Measurements from ENCODE around the gene PLEKHO2. TPM values are rescaled to one million over a fixed set of nuclear protein-coding genes. Genes with fewer than 3 reads are reported as not detected.
A peak's percentile ranks its signal among the peaks of the same experiment; 100 is the strongest.

Gene PLEKHO2
- total and polyA plus RNA-seq, 2 experiments from 2014 or later: 9.0 to 29.4 TPM

GRCh38 chr15:64901141-64901540, 59.4 kb downstream of the PLEKHO2 start (continued):
- TF ChIP-seq, protein P1, sequence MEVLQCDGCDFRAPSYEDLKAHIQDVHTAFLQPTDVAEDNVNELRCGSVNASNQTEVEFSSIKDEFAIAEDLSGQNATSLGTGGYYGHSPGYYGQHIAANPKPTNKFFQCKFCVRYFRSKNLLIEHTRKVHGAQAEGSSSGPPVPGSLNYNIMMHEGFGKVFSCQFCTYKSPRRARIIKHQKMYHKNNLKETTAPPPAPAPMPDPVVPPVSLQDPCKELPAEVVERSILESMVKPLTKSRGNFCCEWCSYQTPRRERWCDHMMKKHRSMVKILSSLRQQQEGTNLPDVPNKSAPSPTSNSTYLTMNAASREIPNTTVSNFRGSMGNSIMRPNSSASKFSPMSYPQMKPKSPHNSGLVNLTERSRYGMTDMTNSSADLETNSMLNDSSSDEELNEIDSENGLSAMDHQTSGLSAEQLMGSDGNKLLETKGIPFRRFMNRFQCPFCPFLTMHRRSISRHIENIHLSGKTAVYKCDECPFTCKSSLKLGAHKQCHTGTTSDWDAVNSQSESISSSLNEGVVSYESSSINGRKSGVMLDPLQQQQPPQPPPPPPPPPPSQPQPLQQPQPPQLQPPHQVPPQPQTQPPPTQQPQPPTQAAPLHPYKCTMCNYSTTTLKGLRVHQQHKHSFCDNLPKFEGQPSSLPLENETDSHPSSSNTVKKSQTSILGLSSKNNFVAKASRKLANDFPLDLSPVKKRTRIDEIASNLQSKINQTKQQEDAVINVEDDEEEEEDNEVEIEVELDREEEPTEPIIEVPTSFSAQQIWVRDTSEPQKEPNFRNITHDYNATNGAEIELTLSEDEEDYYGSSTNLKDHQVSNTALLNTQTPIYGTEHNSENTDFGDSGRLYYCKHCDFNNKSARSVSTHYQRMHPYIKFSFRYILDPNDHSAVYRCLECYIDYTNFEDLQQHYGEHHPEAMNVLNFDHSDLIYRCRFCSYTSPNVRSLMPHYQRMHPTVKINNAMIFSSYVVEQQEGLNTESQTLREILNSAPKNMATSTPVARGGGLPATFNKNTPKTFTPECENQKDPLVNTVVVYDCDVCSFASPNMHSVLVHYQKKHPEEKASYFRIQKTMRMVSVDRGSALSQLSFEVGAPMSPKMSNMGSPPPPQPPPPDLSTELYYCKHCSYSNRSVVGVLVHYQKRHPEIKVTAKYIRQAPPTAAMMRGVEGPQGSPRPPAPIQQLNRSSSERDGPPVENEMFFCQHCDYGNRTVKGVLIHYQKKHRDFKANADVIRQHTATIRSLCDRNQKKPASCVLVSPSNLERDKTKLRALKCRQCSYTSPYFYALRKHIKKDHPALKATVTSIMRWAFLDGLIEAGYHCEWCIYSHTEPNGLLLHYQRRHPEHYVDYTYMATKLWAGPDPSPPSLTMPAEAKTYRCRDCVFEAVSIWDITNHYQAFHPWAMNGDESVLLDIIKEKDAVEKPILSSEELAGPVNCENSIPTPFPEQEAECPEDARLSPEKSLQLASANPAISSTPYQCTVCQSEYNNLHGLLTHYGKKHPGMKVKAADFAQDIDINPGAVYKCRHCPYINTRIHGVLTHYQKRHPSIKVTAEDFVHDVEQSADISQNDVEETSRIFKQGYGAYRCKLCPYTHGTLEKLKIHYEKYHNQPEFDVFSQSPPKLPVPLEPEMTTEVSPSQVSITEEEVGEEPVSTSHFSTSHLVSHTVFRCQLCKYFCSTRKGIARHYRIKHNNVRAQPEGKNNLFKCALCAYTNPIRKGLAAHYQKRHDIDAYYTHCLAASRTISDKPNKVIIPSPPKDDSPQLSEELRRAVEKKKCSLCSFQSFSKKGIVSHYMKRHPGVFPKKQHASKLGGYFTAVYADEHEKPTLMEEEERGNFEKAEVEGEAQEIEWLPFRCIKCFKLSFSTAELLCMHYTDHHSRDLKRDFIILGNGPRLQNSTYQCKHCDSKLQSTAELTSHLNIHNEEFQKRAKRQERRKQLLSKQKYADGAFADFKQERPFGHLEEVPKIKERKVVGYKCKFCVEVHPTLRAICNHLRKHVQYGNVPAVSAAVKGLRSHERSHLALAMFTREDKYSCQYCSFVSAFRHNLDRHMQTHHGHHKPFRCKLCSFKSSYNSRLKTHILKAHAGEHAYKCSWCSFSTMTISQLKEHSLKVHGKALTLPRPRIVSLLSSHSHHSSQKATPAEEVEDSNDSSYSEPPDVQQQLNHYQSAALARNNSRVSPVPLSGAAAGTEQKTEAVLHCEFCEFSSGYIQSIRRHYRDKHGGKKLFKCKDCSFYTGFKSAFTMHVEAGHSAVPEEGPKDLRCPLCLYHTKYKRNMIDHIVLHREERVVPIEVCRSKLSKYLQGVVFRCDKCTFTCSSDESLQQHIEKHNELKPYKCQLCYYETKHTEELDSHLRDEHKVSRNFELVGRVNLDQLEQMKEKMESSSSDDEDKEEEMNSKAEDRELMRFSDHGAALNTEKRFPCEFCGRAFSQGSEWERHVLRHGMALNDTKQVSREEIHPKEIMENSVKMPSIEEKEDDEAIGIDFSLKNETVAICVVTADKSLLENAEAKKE (CRISPR knock-in tag; IDR thresholded peaks at IDR 0.05): no peak
- TF ChIP-seq POLR2AphosphoS5 (IDR thresholded peaks at IDR 0.05; ENCODE audit: low read depth) (no peak), ZNF331 (CRISPR knock-in tag; IDR thresholded peaks at IDR 0.05; ENCODE audit: low read depth) (peak; percentile 100), ETS1 (IDR thresholded peaks at IDR 0.05) (no peak), NANOG (IDR thresholded peaks at IDR 0.05; ENCODE audit: borderline replicate concordance) (no peak)

GRCh38 chr15:64901914-64902313, 60.2 kb downstream of the PLEKHO2 start:
- H3K4me3 Mint-ChIP-seq: no peak overlapping the region
- H3K36me3 ChIP-seq (ENCODE audit: insufficient read depth): peaks cover 6% of the 10 kb centered on the region; the same call in 1 of the 2 replicates
- TF ChIP-seq, protein P2, sequence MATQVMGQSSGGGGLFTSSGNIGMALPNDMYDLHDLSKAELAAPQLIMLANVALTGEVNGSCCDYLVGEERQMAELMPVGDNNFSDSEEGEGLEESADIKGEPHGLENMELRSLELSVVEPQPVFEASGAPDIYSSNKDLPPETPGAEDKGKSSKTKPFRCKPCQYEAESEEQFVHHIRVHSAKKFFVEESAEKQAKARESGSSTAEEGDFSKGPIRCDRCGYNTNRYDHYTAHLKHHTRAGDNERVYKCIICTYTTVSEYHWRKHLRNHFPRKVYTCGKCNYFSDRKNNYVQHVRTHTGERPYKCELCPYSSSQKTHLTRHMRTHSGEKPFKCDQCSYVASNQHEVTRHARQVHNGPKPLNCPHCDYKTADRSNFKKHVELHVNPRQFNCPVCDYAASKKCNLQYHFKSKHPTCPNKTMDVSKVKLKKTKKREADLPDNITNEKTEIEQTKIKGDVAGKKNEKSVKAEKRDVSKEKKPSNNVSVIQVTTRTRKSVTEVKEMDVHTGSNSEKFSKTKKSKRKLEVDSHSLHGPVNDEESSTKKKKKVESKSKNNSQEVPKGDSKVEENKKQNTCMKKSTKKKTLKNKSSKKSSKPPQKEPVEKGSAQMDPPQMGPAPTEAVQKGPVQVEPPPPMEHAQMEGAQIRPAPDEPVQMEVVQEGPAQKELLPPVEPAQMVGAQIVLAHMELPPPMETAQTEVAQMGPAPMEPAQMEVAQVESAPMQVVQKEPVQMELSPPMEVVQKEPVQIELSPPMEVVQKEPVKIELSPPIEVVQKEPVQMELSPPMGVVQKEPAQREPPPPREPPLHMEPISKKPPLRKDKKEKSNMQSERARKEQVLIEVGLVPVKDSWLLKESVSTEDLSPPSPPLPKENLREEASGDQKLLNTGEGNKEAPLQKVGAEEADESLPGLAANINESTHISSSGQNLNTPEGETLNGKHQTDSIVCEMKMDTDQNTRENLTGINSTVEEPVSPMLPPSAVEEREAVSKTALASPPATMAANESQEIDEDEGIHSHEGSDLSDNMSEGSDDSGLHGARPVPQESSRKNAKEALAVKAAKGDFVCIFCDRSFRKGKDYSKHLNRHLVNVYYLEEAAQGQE (IDR thresholded peaks at IDR 0.05; ENCODE audit: unreplicated experiment): no peak
- TF ChIP-seq ZNF114 (CRISPR knock-in tag; IDR thresholded peaks at IDR 0.05): no peak
- TF ChIP-seq JUNB (IDR thresholded peaks at IDR 0.05; ENCODE audit: unreplicated experiment): no peak
- no peak for TF ChIP-seq ZNF331 (CRISPR knock-in tag; IDR thresholded peaks at IDR 0.05; ENCODE audit: low read depth)
- no peak for TF ChIP-seq CREB1 (CRISPR knock-in tag; IDR thresholded peaks at IDR 0.05; ENCODE audit: low read depth)
- TF ChIP-seq EZH2phosphoT487 (IDR thresholded peaks at IDR 0.05; ENCODE audit: unreplicated experiment): no peak
- TF ChIP-seq POLR2AphosphoS5 (IDR thresholded peaks at IDR 0.05; ENCODE audit: low read depth): no peak
- TF ChIP-seq ETS1 (IDR thresholded peaks at IDR 0.05): no peak
- ATAC-seq (no peak), DNase-seq (ENCODE audit: low spot score) (no peak)
- H3K27me3 ChIP-seq (ENCODE audit: insufficient read depth): no peaks in the 10 kb centered on the region
- no peak overlapping the region for H3K27ac Mint-ChIP-seq
- H3K9me3 Mint-ChIP-seq: peaks cover 34% of the 10 kb centered on the region
- H3K4me2 ChIP-seq: no peak overlapping the region
- H3K36me3 Mint-ChIP-seq (ENCODE audit: low read depth): peaks cover 25% of the 10 kb centered on the region
- peaks cover 20% of the 10 kb centered on the region for H3K4me1 Mint-ChIP-seq
- no peaks in the 10 kb centered on the region for H4K20me1 ChIP-seq (replicated peaks; ENCODE audit: insufficient read depth)
- H3K4me3 ChIP-seq: no peak overlapping the region
- no peaks in the 10 kb centered on the region for H3K9me2 ChIP-seq (ENCODE audit: insufficient read depth)
- peaks cover 24% of the 10 kb centered on the region for H3K27me3 Mint-ChIP-seq (ENCODE audit: insufficient read depth, low read depth, poor library complexity)
- H3K4me1 ChIP-seq (ENCODE audit: insufficient read depth): peaks cover 11% of the 10 kb centered on the region; the same call in 1 of the 2 replicates
- H3F3A ChIP-seq (replicated peaks; ENCODE audit: low read depth): peaks cover 5% of the 10 kb centered on the region
- H2AFZ ChIP-seq: no peak overlapping the region
- no peaks in the 10 kb centered on the region for H3K79me2 ChIP-seq (replicated peaks; ENCODE audit: insufficient read depth)
- H3K27ac ChIP-seq (ENCODE audit: low read depth): no peak overlapping the region
